HG02588 (cell line): ENCODE results near the gene PCP4.
"Not testable (repeated sequence)": the region's sequence is repeated elsewhere in the genome, so short reads cannot be mapped to it uniquely, and the experiment has no call there.

ENCODE experiments used
- ATAC-seq: cut with Tn5 transposase; IDR thresholded peaks from one replicate; pipeline ENCODE4 v1.9.1; 2021; ENCODE audit warnings: mild to moderate bottlenecking, moderate library complexity; ENCODE audit not compliant: unreplicated experiment

PCP4 gene

GRCh38 chr21:39863111-39863510, 4.1 kb upstream of the PCP4 start:
- no peak for ATAC-seq

GRCh38 chr21:39866093-39866492, 1.1 kb upstream of the PCP4 start:
- no peak for ATAC-seq

- ATAC-seq: no peak
Observed at GRCh38 chr21:39869141-39869818, 2.0 kb downstream of the PCP4 start.

GRCh38 chr21:39873687-39874086, 6.4 kb downstream of the PCP4 start:
- ATAC-seq: no peak

- ATAC-seq: no peak
Observed at GRCh38 chr21:39874206-39874605, 7.0 kb downstream of the PCP4 start.

- ATAC-seq: no peak
Observed at GRCh38 chr21:39874759-39875158, 7.5 kb downstream of the PCP4 start.

- ATAC-seq: no peak
Observed at GRCh38 chr21:39881661-39882060, 14.4 kb downstream of the PCP4 start.

- ATAC-seq: no peak
Observed at GRCh38 chr21:39882151-39882838, 15.1 kb downstream of the PCP4 start.

- no peak for ATAC-seq
Observed at GRCh38 chr21:39882839-39883195, 15.6 kb downstream of the PCP4 start.

- no peak for ATAC-seq
Observed at GRCh38 chr21:39885119-39885848, 18.0 kb downstream of the PCP4 start.

GRCh38 chr21:39888848-39889247, 21.6 kb downstream of the PCP4 start:
- ATAC-seq: no peak

- ATAC-seq: no peak
Observed at GRCh38 chr21:39891111-39891510, 23.9 kb downstream of the PCP4 start.

GRCh38 chr21:39891863-39892262, 24.6 kb downstream of the PCP4 start:
- not testable (repeated sequence) for ATAC-seq

- no peak for ATAC-seq
Observed at GRCh38 chr21:39900491-39900890, 33.3 kb downstream of the PCP4 start.

GRCh38 chr21:39900911-39901310, 33.7 kb downstream of the PCP4 start:
- no peak for ATAC-seq

GRCh38 chr21:39902986-39903385, 35.7 kb downstream of the PCP4 start:
- no peak for ATAC-seq

- no peak for ATAC-seq
Observed at GRCh38 chr21:39904457-39904856, 37.2 kb downstream of the PCP4 start.

- ATAC-seq: no peak
Observed at GRCh38 chr21:39908265-39908923, 41.2 kb downstream of the PCP4 start.

- ATAC-seq: no peak
Observed at GRCh38 chr21:39911286-39912199, 44.3 kb downstream of the PCP4 start.

GRCh38 chr21:39913706-39914305, 46.6 kb downstream of the PCP4 start:
- ATAC-seq: no peak
